Mucosa of descending colon (tissue), 3 donors: Measurements from ENCODE around the gene GCGR. TPM values are rescaled to one million over a fixed set of nuclear protein-coding genes. Genes with fewer than 3 reads are reported as not detected.

Source experiments
- ATAC-seq: fragments of 200-7000 bp; cut with Tn5 transposase; one replicate; pipeline ENCODE4 v1.9.1; 2020; ENCODE audit warnings: mild to moderate bottlenecking, moderate library complexity
- DNase-seq, 3 donors: peaks; one replicate each; pipeline ENCODE4 v3.0.0-alpha.2; 2020
- H3K36me3 ChIP-seq: fragments of 200-600 bp; one replicate; pipeline ENCODE4 v1.8.0; 2021; ENCODE audit warnings: low read depth, mild to moderate bottlenecking
- H3K4me1 ChIP-seq: fragments of 200-600 bp; one replicate; pipeline ENCODE4 v1.8.0; 2021; ENCODE audit warnings: low read depth, mild to moderate bottlenecking
- H3K4me3 ChIP-seq: fragments of 200-600 bp; one replicate; pipeline ENCODE4 v1.8.0; 2021; ENCODE audit warnings: mild to moderate bottlenecking
- H3K9me3 ChIP-seq: fragments of 200-600 bp; one replicate; pipeline ENCODE4 v1.8.0; 2021; ENCODE audit warnings: mild to moderate bottlenecking
- intact Hi-C, 2 donors: fragments of 100-400 bp; cut with DNase I in 1 of 2; cut with micrococcal nuclease in 1 of 2; formaldehyde crosslinking; loops; one replicate each; pipeline versions ENCODE4 v1.11.0 to v1.11.1; 2022; cut with DNase I, micrococcal nuclease
- total RNA-seq, 3 donors: library from RNA; stranded (reverse); fragmentation: NEBNext Ultra II Directional in 2 of 3; extraction: Animal tissue kit (Norgen Biotek cat#: 25700) in 2 of 3; gene quantifications; one replicate each; pipeline versions ENCODE4 v1.2.1 to v1.2.4, GENCODE V29; 2021 to 2023
- TF ChIP-seq, protein P1 (sequence below): fragments of 200-600 bp; IDR thresholded peaks from one replicate; pipeline ENCODE4 v1.8.0; 2022; ENCODE audit warnings: antibody characterized with exemption, mild to moderate bottlenecking
- donor health status: DM: no; HTN: no; CAD: no; lungs with moderate emphysema.
- donor health status: DM: no; HTN: no; CAD: no.
- donor health status: DM: no; HTN: yes; CAD: no.

Gene GCGR
- total RNA-seq, 3 donors from 2014 or later, result 0.22 to 0.98 (median 0.43) TPM

GRCh38 chr17:81813861-81814683, 10.1 kb downstream of the GCGR start:
- intact Hi-C loops, result no loop called here

GRCh38 chr17:81814748-81815645, 11.0 kb downstream of the GCGR start:
- ATAC-seq (peak; percentile 41), DNase-seq (no peak)
- no peaks in the 10 kb centered on the region for H3K36me3 ChIP-seq
- no peaks in the 10 kb centered on the region for H3K9me3 ChIP-seq
- no peak overlapping the region for H3K4me3 ChIP-seq
- H3K4me1 ChIP-seq, result peaks cover 8% of the 10 kb centered on the region
- intact Hi-C loops, result no loop called here
- TF ChIP-seq, protein P1, sequence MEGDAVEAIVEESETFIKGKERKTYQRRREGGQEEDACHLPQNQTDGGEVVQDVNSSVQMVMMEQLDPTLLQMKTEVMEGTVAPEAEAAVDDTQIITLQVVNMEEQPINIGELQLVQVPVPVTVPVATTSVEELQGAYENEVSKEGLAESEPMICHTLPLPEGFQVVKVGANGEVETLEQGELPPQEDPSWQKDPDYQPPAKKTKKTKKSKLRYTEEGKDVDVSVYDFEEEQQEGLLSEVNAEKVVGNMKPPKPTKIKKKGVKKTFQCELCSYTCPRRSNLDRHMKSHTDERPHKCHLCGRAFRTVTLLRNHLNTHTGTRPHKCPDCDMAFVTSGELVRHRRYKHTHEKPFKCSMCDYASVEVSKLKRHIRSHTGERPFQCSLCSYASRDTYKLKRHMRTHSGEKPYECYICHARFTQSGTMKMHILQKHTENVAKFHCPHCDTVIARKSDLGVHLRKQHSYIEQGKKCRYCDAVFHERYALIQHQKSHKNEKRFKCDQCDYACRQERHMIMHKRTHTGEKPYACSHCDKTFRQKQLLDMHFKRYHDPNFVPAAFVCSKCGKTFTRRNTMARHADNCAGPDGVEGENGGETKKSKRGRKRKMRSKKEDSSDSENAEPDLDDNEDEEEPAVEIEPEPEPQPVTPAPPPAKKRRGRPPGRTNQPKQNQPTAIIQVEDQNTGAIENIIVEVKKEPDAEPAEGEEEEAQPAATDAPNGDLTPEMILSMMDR, result no peak

More at GRCh38 chr17:81813861-81814683, 10.1 kb downstream of the GCGR start:
- Histone ChIP-seq H3K9me3 (no peaks in the 10 kb centered on the region), H3K4me1 (peaks cover 8% of the 10 kb centered on the region), H3K36me3 (no peaks in the 10 kb centered on the region), H3K4me3 (no peak overlapping the region)
- no peak for ATAC-seq
- TF ChIP-seq, protein P1, result no peak
- DNase-seq, result no peak

- DNase-seq (peak; percentile 58 to 65 (median 62)), ATAC-seq (peak; percentile 91)
- TF ChIP-seq, protein P1, result no peak
- intact Hi-C loops, result no loop called here
- Histone ChIP-seq H3K4me1 (peaks cover 8% of the 10 kb centered on the region), H3K9me3 (no peaks in the 10 kb centered on the region), H3K4me3 (no peak overlapping the region), H3K36me3 (no peaks in the 10 kb centered on the region)
Observed at GRCh38 chr17:81815646-81815986, 11.7 kb downstream of the GCGR start.

- ATAC-seq, result no peak
Observed at GRCh38 chr17:81817758-81818147, 13.8 kb downstream of the GCGR start.

GRCh38 chr17:81819708-81820107, 15.8 kb downstream of the GCGR start:
- TF ChIP-seq, protein P1, result no peak
- intact Hi-C loops, result no loop called here
- Histone ChIP-seq H3K4me3 (no peak overlapping the region), H3K36me3 (no peaks in the 10 kb centered on the region), H3K4me1 (peaks cover 23% of the 10 kb centered on the region), H3K9me3 (no peaks in the 10 kb centered on the region)
- DNase-seq (no peak), ATAC-seq (no peak)

More at GRCh38 chr17:81817758-81818147, 13.8 kb downstream of the GCGR start:
- Histone ChIP-seq H3K36me3 (no peaks in the 10 kb centered on the region), H3K4me1 (peaks cover 23% of the 10 kb centered on the region), H3K4me3 (no peak overlapping the region), H3K9me3 (no peaks in the 10 kb centered on the region)
- TF ChIP-seq, protein P1, result no peak
- intact Hi-C loops, result no loop called here
- DNase-seq, result no peak
